Cardiac fibroblast (primary cell): ENCODE data around the gene DAB2IP.

Experiments used
- DNase-seq, 2 donors: peaks; one replicate each; pipeline versions ENCODE4 v3.0.0 to v3.0.0-alpha.2; 2010; ENCODE audit warnings: low read depth in 2 of 2
- H3K4me3 ChIP-seq, 2 donors: replicated peaks in 1 of 2; 1 replicate in 1 of 2; 2 replicates in 1 of 2; pipeline ENCODE4 v1.5.1; 2011; ENCODE audit warnings: low read depth in 2 of 2, low read length in 2 of 2, mild to moderate bottlenecking in 2 of 2, moderate library complexity in 1 of 2
- TF ChIP-seq, protein P1 (sequence below): IDR thresholded peaks from one replicate; pipeline ENCODE4 v1.5.1; 2011; ENCODE audit warnings: low read depth, mild to moderate bottlenecking, low read length, inconsistent platforms

The DAB2IP gene

DNA sequence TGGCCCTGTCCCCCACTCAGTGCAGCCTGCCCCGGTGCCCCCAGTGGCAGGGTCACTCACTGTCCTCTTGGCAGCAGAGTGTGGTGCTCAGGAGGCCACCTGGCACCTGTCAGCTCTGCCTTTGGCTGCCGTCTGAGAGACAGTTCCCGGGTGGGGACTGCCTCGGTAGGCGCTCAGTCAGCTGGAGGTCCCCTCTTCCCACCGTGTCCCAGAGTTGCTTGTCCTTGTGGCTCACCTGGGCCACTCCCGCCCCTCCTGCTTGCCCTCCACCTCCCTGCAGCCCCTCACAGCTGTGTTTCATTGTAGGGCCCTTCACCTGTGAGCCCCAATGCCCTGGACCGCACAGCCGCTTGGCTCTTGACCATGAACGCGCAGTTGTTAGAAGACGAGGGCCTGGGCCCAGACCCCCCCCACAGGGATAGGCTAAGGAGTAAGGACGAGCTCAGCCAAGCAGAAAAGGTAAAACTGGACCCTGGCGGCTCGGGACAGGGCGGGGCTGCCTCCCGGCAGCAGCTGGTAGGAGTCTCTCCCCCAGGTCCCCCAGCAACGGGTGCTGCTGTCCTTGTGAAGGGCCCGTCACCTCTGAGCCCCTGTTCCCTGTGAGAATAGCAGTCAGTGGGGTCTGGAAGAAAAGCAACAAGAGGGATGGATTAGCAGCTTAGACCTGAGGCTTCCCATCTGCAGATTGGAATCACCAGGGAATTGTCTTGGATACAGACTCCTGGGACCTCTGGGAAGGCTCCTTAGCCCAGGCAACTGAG is 122.7 kb downstream of the DAB2IP start:
- H3K4me3 ChIP-seq: no peak overlapping the region
- TF ChIP-seq, protein P1, sequence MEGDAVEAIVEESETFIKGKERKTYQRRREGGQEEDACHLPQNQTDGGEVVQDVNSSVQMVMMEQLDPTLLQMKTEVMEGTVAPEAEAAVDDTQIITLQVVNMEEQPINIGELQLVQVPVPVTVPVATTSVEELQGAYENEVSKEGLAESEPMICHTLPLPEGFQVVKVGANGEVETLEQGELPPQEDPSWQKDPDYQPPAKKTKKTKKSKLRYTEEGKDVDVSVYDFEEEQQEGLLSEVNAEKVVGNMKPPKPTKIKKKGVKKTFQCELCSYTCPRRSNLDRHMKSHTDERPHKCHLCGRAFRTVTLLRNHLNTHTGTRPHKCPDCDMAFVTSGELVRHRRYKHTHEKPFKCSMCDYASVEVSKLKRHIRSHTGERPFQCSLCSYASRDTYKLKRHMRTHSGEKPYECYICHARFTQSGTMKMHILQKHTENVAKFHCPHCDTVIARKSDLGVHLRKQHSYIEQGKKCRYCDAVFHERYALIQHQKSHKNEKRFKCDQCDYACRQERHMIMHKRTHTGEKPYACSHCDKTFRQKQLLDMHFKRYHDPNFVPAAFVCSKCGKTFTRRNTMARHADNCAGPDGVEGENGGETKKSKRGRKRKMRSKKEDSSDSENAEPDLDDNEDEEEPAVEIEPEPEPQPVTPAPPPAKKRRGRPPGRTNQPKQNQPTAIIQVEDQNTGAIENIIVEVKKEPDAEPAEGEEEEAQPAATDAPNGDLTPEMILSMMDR: no peak
- DNase-seq: no peak

DNA sequence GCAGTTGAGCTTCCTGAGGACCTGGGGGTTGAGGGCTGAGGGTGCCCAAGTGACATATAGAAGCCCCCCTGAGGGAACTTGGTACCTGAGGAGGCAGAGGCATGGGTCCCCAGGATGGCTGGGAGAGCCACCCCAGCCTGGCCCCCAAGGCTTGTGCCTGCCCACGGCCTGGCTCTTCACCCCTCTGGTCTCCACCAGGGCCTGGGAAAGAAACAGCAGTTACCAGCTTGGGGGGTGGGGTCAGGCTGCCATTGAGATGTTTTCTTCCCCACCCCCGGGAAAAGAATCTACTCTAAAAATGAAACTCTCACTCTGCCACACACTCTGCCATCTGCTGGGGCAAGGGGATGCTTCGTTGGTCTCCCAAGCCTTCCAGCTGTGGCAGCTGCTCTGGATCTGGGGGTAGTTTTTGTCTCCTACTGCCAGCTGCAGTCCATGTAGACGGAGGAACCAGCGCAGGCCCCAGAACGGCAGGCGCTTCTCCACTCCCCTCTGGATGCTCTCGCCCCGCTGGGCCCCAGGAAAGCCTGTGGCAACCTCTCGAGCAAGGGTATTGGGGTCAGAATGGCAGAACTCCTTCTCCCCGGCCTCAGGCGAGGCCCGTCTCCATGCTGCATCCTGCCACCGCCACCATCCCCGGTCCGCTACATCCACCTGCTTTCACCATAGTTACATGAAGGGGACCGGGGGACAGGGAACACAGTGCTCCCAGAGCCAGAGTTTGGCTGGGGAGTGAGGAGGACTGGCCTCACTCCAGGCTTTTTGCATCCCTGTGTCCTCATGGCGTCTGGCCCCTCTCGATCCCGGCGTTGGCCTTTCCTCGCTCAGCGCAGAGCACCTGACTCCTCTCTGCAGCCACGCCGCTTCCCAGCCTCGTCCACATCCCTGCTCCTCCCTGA is 123.5 kb downstream of the DAB2IP start:
- H3K4me3 ChIP-seq: no peak overlapping the region
- TF ChIP-seq, protein P1: no peak
- DNase-seq: no peak

DNA sequence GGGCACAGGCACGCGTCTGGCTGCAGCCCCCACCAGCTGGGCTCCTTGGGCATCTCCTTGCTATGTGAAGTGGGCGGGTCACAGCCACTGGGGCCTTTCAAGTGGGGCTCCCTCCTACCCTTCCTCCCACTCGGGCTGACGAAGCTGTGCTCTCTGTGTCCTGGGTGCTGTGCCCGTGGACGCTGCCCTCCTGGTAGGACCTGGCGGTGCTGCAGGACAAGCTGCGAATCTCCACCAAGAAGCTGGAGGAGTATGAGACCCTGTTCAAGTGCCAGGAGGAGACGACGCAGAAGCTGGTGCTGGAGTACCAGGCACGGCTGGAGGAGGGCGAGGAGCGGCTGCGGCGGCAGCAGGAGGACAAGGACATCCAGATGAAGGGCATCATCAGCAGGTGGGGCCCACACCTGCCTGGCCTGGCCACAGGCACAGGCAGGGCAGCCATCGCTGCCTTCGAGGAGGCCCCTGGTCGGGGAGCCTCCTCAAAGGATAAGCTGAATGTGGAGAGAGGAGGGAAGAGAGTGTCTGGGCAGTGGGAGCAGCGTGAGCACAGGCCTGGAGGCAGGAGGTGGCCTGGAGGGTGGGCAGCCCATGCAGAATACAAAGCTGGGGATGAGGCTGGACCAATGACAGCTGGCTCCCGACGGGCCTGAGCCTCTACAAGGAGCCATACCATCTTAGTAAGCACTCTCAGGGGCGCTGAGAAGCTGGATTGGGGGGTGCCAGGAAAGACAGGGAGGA is 124.7 kb downstream of the DAB2IP start:
- TF ChIP-seq, protein P1: no peak
- no peak overlapping the region for H3K4me3 ChIP-seq
- DNase-seq: no peak

DNA sequence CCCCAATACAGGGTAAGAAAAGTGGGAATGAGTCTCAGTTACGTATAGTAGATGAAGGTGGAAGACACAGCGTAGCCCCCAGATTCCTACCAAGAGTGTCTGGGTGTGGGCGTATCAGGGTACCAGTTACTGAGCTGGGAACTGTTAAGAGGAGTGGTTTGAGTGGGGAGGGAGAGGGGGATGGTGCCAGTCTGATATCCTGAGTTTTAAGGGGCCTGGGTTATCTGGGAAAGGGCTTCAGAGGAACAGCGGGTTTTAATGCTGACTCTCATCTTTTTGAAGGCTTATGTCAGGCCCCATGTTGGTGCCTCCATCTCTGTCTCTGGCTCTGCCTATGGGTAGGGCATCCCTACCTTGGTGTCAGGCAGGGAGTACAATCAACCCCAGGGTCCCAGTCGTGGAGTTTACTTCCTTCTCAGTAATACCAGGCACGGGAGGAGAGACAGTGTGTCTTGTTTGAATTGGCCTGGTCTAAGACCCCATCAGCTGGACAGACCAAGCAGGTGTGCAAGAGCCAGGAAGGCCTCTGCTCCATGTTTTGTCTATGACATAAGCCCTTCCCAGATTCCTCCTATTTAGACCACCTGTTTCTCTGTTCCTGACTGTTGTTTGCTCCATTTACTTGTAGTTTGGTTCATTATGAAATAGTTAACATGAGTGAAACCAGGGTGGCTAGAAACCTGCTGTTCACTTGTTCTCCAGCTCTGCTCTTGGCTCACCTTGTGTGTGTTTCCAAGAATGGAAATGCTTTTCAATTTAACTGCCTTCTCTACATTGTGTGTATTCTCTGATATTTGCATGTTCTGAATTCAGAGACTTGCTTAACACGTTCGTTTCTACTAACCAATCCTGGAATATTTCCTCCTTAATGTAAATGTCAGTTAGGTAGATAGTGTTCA is 125.6 kb downstream of the DAB2IP start:
- no peak for DNase-seq
- TF ChIP-seq, protein P1: no peak
- H3K4me3 ChIP-seq: no peak overlapping the region

DNA sequence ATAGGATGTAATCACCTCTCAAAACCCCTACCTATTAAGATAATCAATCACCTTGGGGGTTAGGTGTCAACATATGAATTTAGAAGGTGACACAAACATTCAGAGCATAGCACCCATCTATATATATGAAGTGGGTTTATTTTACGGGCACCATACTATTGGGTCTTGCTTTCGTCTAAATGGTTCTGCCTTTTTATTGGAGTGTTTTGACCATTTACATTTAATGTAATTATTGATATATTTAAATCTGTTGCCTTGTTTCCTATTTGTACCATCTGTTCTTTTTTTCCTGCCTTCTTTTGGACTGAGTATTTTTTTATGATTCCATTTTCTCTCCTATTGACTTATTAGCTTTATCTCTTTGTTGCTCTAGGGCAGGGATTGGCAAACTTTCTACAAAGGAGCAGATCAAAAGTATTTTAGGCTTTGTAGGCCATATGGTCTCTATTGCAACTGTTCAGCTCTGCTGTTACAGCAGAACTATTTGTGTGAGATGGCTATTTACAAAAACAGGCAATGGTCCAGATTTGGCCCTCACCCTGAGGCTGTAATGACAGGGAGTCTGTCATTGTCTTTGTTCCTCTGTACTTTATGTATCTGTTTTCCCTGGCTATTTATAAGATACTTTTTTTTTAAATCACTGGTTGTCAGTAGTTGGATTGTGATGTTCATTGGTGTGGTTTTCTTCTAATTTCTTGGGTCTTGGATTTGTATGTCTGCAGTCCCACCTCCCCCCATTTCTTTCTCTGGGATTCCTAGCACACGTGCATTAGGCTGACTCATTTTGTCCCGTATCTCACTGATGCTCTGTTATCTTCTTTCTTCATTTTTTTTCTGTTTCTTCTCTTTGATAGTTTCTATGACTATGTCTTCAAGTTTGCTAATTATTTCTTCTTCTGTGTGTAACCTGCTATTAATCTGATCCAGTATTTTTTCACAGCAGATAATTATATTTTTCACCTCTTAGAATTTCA is 127.1 kb downstream of the DAB2IP start:
- TF ChIP-seq, protein P1: no peak
- H3K4me3 ChIP-seq: no peak overlapping the region
- peak in 1 of 2 donors; percentile 10 for DNase-seq
